DMS53 treated with DMSO at 0.1 percent for 48 hours (cell line): ENCODE data around the gene PTHLH.

Experiments used
- DNase-seq: peaks from one replicate; lab custom pipeline; 2025; ENCODE audit not compliant: unreplicated experiment; lab: John Stamatoyannopoulos, UW

Gene PTHLH

GRCh38 chr12:27940756-27941402, 31.7 kb downstream of the PTHLH start:
- DNase-seq, result peak; percentile 89

DNA sequence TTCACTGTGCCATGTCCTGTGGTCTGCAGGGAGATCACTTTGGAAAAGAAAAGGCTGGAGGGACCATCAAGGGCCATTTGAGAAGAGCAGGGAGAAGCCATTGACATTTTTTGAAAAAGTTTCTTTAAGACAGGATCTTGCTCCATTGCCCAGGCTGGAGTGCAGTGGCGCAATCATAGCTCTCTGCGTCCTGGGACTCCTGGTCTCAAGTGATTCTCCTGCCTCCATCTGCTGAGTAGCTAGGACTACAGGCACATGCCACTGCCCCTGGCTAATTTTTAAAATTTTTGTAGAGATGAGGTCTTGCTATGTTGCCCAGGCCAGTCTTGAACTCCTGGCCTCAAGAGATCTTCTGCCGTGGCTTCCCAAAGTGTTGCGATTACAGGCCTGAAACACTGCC, 32.3 kb downstream of the PTHLH start:
- no peak for DNase-seq

GRCh38 chr12:27937768-27938167, 34.8 kb downstream of the PTHLH start:
- DNase-seq, result no peak

DNA sequence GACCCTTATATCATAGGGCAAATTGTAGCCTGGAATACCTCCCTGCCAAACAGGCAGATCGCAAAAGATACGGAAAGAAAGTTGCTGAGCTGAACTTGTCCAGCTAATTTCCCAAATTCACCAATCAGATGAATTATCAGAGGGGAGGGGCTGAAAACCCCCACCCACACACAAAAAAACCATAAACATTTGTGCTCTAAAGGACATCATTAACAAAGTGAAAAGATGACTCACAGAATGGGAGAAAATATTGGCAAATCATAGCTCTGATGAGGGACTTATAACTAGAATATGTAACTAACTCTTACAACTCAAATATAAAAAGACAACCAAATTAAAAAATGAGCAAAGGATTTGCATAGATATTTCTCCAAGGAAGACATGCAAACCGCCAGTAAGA, 36.3 kb downstream of the PTHLH start:
- no peak for DNase-seq

GRCh38 chr12:27934276-27934675, 38.3 kb downstream of the PTHLH start:
- DNase-seq, result no peak

DNA sequence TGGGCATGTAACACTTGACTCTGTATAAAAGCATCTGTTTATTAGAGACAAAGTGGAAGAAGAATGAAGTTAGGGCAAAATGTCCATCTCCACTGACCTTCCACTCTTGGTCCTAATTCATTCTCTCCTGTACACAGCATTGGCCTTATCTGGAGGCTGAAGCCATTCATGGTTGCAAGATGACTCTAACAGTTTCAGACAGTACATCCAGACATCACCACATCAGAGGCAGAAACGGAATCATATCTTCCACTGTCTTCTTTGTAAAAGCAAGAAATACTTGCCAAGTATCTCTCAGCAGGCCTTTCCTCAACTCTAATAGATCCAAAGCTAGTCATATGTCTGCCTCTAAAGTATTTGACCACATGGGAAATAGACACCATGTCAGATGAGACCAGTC, 41.1 kb downstream of the PTHLH start:
- no peak for DNase-seq

DNA sequence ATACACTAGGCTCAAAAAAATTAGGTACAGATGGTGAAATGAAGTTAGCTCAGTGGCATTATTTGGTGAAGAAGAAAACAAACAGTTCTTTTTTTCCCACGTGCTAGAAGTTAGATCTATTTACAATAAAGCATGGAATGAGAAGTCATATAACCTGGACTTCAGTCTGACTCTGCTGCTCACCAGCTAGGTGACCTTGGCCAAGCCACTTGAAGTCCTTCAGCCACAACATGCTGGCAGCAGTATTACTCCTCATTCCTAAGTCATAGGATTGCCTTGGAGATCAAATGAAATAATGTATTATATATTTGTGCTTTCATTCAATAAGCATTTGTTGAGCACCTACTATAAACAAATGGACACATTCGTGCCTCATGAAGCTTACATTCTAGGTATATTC, 45.2 kb downstream of the PTHLH start:
- no peak for DNase-seq

- no peak for DNase-seq
These were observed 48.0 kb downstream of the PTHLH start for GRCh38 chr12:27924350-27925135.

DNA sequence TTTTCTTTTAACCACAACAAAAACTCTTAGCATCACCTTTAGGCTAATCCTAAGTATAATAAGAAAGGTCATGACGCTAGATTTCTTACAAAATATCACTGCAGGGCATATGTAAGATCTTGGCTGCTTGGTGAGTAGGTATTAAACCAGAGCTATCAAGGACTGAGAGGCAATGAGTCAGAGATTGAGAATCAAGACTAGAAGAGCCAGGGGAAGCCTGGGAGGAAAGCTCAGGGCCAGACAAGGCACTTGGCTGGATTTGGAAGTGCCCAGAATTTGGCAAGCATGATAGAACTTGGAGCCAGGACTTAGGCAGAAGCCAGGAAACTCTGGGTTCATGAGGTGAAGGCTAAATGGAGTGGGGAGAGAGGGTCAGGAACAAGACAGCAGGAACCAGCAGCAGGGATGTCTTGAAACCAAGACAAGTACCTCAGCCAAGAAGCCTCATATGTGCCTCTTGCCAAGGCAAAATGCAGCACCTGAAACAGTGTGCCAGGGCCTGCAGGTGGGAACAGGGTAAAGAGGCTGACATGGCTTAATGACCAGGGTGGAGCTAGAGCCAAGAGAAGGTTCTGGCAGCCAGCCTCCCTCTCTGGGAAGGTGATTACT, 49.9 kb downstream of the PTHLH start:
- DNase-seq, result no peak

- DNase-seq, result no peak
These were observed 52.8 kb downstream of the PTHLH start for GRCh38 chr12:27919671-27920235.

- no peak for DNase-seq
These were observed 57.0 kb downstream of the PTHLH start for GRCh38 chr12:27915536-27915935.

GRCh38 chr12:27915021-27915420, 57.5 kb downstream of the PTHLH start:
- no peak for DNase-seq

GRCh38 chr12:27913999-27914614, 58.4 kb downstream of the PTHLH start:
- no peak for DNase-seq

- no peak for DNase-seq
These were observed 61.1 kb downstream of the PTHLH start for GRCh38 chr12:27911397-27911796.
